Measurements from ENCODE around the gene CACHD1. TPM values are rescaled to one million over a fixed set of nuclear protein-coding genes. Genes with fewer than 3 reads are reported as not detected.
"Not testable (repeated sequence)": the region's sequence is repeated elsewhere in the genome, so short reads cannot be mapped to it uniquely, and the experiment has no call there.

Gene CACHD1
- total RNA-seq, 1 donor from 2014 or later: 14.2 TPM

DNA sequence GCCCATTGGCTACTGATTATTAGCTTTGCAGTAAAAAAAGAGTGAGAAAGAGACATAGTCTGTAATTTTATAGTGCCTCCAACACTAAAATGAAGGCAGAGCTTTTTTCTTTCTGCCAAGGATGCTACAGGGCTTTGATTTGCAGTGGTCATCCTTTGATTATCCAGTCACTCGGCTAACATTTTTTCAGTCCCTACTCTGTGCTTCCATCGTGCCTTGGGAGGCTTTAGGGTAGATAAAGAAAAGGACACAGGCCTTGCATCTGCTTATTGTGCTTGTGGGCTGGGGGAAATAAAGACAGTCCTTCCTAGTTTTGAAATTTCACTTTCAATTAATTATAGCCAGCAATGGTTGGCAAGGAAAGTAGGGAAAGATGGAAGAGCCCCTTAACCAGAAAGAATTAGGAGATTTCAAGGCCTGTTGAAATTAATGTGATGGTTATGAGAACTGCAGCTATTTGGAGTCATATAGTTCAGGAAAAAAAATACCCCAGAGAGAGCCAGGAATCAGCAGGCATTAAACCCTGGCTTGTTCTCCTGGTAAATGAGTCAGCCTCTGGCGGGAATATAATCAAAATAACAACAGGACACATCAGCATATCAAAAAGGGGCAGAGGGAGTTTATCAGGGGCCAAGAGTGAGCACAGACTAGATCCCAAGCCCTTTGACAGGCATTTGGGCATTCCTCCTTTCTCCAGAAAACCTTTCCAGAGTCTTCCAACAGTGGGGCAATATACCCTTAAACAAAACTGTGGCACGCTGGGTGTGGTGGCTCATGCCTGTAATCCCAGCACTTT is 27.4 kb downstream of the CACHD1 start:
- DNase-seq (ENCODE audit: low spot score): no peak

DNA sequence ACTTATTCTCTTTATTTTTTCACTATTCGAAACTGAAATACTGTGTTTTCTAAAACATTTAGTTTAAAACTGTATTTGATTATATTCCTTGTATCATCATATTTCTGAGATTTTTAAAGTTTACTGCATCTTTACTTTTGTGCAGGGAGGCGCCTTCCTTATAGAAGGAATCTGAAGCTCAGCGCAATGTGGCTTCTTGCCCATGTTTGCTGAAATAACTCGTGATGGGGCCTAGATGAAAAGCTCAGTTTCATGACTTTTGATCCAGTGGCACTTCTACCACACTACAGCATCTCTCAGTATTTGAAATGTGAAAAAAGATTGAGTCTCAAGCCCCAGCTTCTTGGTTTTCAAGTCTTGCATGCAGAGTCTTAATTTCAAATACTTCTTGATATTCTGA is 28.4 kb downstream of the CACHD1 start:
- DNase-seq (ENCODE audit: low spot score): no peak

DNA sequence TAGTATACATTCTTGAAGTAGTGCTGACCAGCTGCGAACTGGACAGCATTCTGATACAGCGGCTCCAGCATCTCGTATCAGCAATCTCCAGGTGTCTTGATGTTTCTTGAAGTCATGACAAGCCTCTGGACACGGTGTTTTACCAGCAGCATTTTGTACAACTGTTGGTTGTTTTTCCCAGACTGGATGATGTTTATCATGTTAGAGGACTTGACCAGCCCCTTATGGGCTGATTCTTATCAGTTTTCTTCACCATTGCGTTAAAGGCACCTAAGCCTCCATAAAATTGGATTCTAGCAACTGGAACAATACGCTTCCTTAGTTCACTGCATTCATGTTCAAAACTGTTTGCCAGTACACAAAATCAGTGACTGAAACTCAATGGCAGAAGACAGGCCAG is 29.1 kb downstream of the CACHD1 start:
- no peak for DNase-seq (ENCODE audit: low spot score)

DNA sequence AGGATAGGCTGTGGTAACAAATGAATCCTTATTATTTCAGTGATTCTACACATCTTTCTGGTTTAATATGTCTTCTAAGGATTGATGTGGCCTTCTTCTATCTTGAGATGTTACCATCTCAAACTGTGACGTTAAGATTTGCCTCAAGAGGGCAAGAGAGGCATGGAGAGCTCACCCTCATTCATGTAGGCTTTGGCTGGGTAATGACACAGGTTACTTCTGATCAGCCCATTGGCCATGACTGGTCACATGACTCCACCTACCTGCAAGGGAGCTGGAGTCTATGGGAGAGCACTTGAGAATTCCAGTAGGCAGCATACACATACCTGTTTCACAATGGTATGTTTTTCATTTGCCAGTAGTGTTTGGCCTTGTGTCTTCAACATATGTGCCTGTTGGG is 30.0 kb downstream of the CACHD1 start:
- DNase-seq (ENCODE audit: low spot score): no peak

DNA sequence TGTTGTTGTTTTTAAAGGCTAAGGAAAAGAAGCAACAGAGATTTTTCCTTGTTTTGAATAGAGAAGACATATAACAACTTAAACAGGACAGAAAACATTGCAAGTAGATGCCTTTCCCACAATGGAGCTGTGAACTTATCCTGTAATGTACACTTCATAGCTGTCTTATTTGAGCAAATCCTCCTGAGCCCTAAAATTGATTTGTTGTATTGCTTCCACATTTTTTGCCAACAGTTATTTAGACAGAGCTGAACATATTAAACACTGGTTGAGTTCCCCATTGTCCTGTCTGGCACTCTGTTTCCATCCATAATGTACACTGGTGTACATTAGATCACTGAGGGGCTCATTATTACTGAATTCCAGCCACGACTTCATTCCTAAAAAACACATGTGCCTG is 32.2 kb downstream of the CACHD1 start:
- no peak for DNase-seq (ENCODE audit: low spot score)

DNA sequence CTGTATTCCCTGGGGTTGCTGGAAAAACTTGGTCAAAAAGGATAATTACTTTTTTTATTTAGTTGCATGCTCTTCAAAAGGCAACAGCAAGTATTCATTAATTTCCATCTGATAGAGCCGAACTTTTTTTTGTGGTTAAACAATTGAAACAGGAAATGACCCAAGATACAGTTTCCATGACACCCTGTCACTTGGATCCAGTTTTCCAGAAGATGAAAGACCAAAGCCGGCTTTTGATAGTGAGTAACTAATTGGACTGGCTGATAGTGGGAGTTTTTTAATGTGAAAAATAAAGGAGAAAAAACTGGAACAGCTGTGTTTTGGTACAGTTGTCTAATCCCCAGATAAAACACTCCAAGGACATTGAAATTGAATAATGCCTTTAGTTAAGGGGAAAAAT is 33.0 kb downstream of the CACHD1 start:
- DNase-seq (ENCODE audit: low spot score): no peak

DNA sequence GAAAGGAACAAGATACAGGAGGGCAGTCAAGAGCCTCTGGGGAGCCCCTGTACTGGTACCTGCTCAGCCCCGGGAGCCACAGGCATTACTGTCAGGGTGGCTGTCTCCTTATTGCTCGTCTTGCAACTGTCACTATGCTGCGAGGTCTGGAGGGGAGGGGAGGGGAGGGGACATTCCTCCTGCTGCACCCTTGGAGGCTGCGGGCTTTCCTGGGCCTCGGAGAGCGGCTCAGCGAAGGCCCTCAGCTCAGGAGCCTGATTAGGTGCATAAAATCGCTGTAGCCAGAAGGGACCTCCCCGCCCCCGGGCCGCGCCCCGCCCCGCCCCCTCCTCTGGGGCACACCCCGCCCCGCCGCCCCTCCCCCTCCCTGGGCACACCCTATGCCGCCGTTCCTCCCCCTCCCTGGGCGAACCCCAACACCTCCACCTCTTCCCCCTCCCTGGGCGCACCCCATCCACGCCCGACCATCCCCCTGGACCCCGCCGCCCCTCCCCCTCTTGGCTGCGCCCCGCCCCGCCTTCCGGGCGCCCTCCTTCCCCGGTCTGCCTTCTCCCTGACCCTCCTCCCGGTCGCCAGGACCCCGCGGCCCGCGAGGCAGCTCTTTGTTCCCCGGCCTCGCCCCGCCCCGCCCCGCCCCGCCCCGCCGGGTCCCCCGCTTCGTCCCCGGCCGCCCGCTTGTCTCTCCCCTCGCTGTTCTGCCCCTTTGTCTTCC is 35.5 kb downstream of the CACHD1 start:
- peak; percentile 58 for DNase-seq (ENCODE audit: low spot score)

DNA sequence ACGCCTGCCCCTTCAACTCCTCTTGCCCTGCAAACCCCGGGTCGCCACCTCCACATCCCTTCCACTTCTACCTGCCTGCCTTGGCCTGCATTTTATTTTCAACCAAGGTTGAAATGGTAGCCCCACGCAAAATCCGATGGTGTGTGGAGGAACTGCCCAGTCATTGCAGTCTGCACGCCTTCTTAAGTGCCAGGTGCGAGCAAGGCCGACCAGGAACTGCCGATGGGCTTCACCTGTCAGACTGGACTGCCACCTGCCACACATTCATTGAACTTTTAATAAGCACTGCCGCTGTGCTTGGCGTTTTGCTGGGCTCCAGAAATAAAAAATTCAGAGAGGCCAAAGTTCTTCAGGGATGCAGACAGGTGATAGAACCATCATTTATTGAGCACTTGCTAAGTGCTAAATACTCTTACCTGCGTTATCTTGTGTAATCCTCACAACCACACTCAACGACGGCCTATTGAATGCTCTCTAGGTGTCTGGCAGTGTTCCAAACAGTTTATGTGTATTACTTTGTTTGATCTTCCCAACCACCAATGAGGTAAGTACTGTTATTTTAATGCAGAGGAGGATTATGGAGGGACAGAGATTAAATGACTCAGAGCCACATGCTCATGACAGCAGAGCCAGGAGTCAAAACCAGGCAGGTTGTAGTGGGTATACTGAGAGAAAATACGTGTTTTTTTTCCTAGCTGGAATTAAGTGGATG is 36.2 kb downstream of the CACHD1 start:
- peak; percentile 52 for DNase-seq (ENCODE audit: low spot score)

DNA sequence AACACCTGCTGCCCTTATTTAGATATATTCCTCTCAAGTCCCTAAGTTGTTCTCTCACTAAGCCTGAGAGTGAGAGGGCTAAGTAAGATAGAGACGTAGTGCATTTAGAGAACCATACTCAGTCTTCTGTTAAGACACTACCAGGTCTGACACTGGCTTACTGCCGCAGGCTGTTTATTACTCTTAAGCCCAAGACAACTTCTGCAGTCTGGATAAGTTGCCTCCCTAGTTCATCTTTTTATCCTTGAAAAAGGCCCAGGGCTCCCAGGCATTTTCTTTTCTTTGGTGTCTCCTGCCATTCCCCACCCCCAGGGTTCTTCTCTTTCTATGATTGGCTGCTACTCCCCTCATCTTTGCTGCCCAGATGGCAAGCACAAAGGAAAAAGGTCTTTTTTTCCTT is 38.7 kb downstream of the CACHD1 start:
- DNase-seq (ENCODE audit: low spot score): no peak

DNA sequence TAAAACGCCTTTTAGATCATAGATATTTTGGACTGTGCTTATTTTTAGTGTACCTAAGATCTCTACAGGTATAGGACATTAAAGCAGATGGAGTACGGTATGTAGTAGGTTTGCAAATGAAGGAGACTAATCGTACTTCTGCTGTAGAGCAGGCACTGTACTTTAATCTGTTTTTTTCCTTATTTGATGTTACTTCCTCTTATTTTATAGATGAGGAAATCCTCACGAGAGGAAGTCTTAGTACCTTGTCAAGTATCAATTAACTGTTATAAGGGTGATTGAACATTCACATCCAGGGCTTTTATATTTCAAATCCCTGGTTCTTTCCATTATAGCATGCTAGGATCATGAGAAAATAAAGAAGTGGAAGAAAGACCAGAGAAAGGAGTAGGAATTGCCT is 41.1 kb downstream of the CACHD1 start:
- no peak for DNase-seq (ENCODE audit: low spot score)

DNA sequence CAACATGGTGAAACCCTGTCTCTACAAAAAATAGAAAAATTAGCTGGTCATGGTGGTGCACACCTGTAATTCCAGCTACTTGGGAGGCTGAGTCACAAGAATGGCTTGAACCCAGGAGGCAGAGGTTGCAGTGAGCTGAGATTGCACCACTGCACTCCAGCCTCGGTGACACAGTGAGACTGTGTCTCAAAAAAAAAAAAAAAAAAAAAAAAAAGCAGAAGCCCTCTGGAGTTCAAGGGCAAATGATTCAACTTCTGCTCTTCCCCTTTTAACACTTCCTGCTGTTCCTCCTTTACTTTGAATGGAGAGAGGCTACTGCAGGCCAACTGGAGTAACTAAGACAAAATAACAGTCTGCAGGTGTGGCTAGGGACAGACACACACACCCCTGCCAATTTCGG is 42.3 kb downstream of the CACHD1 start:
- not testable (repeated sequence) for DNase-seq (ENCODE audit: low spot score)

DNA sequence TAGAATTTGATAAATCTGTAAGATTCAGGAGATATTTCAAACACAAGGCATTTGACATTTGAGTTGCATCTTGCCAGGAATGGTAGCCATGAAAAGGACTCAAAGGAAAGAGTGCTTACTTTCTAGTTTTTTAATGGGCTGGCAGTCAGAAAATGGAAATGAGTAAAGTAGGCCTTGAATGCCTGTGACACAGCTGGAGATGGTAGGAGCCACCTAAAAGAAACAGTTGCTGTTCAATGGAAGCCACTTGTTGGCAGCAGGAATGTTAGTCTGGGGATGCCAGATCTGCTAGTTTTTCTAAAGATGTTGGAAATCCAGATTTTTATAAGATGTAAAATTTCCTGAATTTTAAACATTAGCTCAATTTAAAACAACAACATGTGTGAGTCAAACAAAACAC is 43.6 kb downstream of the CACHD1 start:
- no peak for DNase-seq (ENCODE audit: low spot score)

DNA sequence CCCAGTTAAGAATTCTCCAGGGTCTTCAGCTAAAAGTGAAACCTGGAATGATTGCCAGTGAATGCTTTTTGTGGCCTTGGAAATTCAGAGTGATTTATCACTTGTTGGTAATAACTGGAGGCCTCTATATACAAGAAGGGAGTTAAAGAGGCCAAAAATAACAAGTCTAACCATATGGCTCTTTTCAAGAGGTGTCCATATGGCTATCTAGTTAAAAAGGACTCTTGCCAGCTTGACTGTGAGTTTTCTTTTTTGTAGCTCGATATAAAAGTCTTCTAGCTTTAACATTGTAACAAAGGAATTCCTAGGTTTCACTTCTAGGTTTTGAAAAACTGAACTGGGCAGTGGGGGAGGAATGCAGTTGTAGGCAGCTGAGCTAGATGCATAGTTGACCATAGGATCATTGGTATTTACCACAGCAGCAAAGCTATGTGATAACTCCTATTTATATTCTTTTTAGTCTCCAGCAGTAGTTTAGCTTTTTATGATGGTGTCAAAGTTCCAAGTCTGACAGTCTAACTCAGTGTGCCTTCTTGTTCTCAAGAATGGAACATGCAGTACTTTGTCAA is 44.4 kb downstream of the CACHD1 start:
- no peak for DNase-seq (ENCODE audit: low spot score)

DNA sequence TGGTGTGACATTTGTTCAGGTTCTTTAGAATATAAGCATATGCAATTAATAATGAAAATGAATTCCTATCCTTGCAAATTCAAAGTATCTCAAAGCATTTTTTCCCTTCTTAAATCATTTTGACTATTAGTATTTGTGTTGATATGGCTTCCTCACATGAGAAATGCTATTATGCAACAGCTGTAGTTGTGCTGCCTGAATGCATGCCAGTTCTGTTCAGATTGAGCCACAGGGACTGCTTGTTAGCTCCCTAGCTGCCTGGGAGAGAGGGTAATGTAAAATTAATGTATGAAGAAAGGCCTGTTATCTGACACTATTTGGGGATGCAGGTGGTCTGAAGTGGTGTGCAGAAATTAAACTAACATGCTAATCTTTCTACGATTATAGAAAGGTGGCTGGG is 45.5 kb downstream of the CACHD1 start:
- DNase-seq (ENCODE audit: low spot score): peak; percentile 74

DNA sequence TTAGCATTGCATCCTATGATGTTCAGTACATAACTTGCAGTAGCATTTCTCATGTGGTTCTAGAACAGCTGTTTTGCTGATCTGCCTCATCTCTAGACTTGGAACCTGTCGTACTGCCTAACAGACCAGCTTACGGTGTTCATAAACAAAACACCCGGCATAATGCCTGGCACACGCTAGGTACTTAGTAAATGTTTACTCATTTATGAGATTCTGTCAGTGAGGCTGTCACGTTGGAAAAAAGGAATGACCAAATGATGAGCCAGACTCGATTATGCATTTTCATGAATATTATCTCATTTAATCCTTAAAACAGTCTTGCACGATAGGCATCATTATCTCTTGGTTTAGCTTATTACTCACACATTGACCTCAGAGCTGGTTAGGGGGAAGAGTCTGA is 46.4 kb downstream of the CACHD1 start:
- no peak for DNase-seq (ENCODE audit: low spot score)

DNA sequence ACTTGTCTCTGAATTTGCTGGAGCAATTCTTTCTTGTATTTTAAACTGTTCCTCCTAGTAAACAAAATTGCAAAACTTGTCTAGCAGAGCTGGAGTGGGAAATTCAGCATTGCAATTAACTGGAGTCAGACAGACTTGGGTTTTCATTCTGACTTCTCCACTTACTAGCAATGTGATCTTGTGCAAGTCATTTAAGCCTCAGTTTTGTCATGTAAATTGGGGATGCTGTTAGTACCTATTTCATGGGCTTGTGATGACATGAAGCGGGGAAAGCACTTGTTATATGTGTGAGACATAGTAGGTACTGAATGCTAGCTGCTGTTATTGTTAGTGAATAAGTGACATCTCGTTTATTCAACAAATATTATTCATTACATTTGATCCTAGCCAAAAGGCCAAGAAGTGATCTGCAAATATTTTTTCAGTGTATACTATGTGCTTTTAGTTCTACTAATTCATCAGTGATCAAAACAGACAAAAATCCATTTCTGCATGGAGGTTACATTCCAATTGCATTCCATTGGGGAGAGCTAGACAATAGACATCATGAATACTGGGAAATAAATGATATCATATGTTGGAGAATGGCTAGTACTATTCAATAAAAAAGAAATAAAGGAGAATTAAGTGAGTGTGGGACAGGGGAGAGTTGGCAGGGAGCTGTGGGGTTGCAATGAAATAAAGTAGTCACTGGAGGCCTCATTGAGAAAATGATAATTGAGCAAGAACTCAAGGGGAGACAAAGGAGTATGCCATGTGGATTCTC is 47.1 kb downstream of the CACHD1 start:
- DNase-seq (ENCODE audit: low spot score): no peak

DNA sequence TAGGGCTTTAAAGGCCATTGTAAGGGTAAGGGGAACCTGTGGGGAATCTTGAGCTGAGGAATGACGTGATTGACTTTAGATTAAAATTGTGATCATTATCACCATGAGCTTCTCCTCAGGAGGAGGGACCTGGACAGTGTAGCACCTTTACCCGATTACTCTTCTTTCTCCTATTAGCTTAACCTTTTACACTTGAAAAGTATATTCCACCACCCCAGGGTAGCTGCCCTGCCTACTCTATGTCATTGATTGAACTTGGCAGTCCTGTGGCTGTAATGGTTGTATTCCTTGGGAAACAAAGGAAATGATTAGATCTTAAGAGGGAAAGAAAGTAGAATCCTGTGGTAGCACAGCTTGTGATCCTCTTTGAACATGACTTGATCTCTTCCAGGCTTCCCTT is 47.7 kb downstream of the CACHD1 start:
- no peak for DNase-seq (ENCODE audit: low spot score)

DNA sequence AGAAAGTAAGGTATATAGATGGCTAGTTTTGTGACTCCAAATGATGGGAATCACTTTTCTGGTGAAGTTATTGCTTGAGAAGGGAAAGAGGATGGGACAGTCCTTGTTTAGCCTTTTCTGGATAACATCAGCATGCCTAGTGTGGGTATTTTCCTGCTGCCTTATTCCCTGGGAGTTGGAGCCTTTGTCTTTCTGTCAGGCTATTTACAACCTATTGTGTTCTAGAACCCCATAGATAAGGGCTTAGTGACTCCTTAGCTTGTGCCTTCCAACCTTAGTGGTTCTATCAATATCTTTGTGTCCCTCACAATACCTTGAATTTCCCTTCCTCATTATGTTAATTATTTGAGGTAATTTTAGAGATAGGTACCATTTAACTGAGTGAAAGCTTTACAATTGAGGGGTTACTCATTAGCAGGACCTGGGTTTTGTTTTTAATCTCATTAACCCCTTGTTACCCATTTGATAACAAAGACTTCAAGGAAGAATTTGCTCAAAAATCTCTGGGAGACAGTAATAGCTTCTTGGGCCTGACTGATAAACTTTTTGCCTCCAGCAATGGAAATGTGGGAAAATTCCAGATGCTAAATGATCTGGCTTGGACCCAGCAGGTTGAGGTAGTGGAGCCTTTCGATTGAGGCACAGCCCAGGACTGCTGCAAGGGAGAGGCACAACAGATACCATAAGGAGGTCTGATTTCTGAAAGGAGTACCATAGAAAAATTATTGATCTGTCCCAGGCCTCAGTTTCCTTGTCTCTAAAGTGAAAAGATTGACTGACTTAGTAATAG is 49.0 kb downstream of the CACHD1 start:
- DNase-seq (ENCODE audit: low spot score): no peak

DNA sequence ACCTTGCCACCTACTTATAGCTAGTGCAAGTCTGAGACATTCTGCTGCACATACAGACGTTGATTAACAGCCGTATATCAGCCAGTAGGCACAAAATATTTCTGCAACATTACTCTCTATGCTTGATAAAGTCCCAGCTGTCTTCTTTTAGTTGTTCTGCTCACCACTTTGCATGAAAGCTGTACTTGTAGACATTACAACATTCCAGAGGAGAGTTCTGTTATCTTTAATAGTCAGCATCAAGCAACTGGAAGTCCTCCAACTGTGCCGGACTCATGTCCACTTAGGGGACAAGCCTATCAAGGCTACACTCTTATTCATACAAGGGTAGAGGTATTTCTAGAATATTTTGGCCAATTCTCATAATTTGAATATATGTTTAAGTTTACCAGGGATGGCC is 50.0 kb downstream of the CACHD1 start:
- peak; percentile 50 for DNase-seq (ENCODE audit: low spot score)

DNA sequence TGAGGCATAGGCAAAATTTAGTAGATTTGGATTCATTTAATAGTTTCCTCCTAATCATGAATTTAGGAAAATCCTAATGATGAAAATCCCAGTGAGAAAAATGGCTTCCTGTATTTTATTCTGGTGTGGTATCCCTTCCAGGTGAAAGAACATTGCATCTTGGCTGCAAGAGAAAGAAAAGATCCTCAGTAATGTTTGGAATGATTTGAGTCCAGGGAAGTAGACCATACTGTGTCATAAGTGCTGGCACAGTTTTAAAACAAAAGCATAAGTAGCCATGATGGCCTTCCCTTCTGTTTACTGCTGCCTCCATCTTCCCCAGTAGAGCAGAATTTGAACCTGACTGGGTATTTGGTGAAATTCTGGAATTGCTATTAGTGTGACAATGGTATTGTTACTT is 52.8 kb downstream of the CACHD1 start:
- DNase-seq (ENCODE audit: low spot score): no peak
